ENCODE data around the gene ALX3.

Gene ALX3

DNA sequence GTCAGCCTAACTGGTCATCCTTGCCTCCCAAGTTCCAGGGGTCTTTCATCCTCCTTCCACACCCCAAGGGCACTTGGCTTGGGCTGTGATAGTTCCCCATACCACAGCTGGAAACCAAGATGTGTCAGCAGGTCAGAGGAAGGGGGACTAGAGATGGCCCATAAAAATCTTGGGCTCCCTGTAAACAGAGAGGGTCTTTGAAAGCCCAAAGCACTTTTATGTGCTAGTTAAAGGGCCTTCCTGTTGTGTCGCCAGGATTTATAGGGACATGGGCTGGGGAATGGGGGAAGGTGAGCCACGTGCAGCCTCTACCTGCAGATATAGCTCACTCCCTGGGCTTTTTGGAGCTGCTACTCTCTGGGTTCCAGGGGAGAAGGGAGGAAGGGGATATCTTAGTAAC, 29.9 kb upstream of the ALX3 start:
- Histone ChIP-seq H3K27ac (ENCODE audit: low read depth, low read length, poor library complexity, severe bottlenecking) (no peak overlapping the region), H3F3A (ENCODE audit: insufficient read depth, low read length) (no peaks in the 10 kb centered on the region), H4K20me1 (ENCODE audit: insufficient read depth, low read length) (no peaks in the 10 kb centered on the region), H3K36me3 (ENCODE audit: insufficient read depth, low read length) (no peaks in the 10 kb centered on the region), H3K4me3 (ENCODE audit: low read depth, low read length, poor library complexity, severe bottlenecking) (no peak overlapping the region), H3K27me3 (ENCODE audit: insufficient read depth, low read length) (no peaks in the 10 kb centered on the region), H2AFZ (ENCODE audit: low read length) (no peak overlapping the region), H3K79me2 (ENCODE audit: insufficient read depth, low read length) (no peaks in the 10 kb centered on the region), H3K9ac (ENCODE audit: low read length) (no peak overlapping the region), H3K9me2 (ENCODE audit: low read depth, low read length) (no peaks in the 10 kb centered on the region), H3K4me1 (ENCODE audit: insufficient read depth, low read length, severe bottlenecking) (no peaks in the 10 kb centered on the region), H3K9me3 (ENCODE audit: low read length) (no peaks in the 10 kb centered on the region), H3K4me2 (ENCODE audit: low read length) (no peak overlapping the region)
- TF ChIP-seq EZH2 (IDR thresholded peaks at IDR 0.05; ENCODE audit: borderline replicate concordance, low read length), result no peak
- TF ChIP-seq, protein P1, sequence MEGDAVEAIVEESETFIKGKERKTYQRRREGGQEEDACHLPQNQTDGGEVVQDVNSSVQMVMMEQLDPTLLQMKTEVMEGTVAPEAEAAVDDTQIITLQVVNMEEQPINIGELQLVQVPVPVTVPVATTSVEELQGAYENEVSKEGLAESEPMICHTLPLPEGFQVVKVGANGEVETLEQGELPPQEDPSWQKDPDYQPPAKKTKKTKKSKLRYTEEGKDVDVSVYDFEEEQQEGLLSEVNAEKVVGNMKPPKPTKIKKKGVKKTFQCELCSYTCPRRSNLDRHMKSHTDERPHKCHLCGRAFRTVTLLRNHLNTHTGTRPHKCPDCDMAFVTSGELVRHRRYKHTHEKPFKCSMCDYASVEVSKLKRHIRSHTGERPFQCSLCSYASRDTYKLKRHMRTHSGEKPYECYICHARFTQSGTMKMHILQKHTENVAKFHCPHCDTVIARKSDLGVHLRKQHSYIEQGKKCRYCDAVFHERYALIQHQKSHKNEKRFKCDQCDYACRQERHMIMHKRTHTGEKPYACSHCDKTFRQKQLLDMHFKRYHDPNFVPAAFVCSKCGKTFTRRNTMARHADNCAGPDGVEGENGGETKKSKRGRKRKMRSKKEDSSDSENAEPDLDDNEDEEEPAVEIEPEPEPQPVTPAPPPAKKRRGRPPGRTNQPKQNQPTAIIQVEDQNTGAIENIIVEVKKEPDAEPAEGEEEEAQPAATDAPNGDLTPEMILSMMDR (IDR thresholded peaks at IDR 0.05; ENCODE audit: low read length), result no peak

DNA sequence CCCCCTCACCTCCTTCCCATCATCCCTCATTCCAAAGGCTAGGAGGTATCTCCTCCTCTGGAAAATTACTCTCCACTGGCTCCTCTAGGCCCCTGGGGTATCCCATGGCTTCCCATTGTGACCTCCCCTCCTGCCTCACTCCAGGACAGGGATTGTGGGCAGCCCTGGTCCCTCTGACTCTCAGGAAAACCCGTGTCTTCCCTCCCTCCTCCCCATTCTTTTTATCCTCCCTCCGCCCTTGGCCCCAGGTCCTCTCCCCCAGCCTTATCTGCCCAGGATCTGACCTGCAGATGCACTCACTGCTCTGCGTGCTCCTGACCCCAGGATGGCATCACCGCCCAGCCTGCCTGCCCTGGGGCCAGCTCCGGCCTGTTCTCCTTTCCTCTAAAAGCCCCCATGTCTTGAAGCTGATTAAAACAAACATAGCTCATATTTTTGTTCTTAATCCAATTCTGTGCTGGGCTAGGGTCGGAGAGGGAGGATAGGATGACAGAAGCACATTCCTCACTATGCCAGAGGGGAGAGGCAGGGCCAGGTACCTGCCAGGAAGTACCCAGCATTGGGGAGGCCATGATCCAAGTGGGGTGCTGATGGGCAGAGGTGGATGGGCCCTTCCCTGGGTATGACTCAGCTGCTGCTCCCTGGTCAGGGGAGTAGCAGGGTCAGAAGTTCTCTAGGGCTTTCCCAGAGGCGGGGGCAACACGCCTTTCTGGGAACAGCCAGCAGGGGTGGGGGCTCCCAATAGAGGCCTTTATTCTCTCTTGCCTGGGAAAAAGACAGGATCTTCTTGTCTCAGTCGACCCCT, 28.0 kb upstream of the ALX3 start:
- H3K4me1 ChIP-seq (ENCODE audit: insufficient read depth, low read length, severe bottlenecking), result no peaks in the 10 kb centered on the region
- H3K4me2 ChIP-seq (ENCODE audit: low read length), result no peak overlapping the region

DNA sequence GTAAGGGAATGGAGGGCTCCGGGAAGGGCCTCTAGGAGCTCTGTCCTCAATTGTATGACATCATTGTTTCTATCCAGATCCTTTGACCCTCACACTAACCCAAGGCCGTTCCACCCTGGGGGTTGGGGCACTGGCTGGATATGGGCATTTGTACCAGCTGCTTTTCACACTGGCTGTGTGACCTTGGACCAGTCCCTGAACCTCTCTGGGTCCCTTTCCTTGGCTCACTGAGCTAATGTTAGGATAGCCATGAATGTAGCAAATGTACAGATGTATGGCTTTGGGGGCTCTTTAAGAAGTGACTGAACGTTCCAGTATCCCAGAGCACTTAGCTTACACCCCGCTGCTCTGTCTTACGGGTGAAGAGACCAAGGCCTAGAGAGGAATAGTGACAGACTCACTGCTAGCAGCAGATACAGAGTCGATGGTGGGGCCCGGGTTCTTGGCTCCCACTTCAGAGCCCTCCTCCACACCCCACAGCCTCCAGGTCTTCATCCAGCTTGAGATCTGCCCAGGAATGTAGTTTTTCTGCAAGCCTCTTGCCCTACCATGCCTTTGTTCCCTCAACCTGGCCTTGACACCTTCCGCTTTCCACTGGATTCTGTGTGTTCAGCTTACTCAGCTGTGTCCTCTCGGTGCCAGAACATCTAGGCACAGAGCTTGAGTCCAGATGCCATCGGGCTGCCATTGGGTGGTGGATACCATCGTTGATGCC, 27.2 kb upstream of the ALX3 start:
- Histone ChIP-seq H3K27me3 (ENCODE audit: insufficient read depth, low read length) (no peaks in the 10 kb centered on the region), H3F3A (ENCODE audit: insufficient read depth, low read length) (no peaks in the 10 kb centered on the region), H3K9ac (ENCODE audit: low read length) (no peak overlapping the region), H3K9me3 (ENCODE audit: low read length) (no peaks in the 10 kb centered on the region), H3K4me2 (ENCODE audit: low read length) (no peak overlapping the region), H3K9me2 (ENCODE audit: low read depth, low read length) (no peaks in the 10 kb centered on the region), H3K4me1 (ENCODE audit: insufficient read depth, low read length, severe bottlenecking) (no peaks in the 10 kb centered on the region), H2AFZ (ENCODE audit: low read length) (no peak overlapping the region), H3K79me2 (ENCODE audit: insufficient read depth, low read length) (no peaks in the 10 kb centered on the region), H3K4me3 (ENCODE audit: low read depth, low read length, poor library complexity, severe bottlenecking) (no peak overlapping the region), H3K27ac (ENCODE audit: low read depth, low read length, poor library complexity, severe bottlenecking) (no peak overlapping the region), H4K20me1 (ENCODE audit: insufficient read depth, low read length) (no peaks in the 10 kb centered on the region), H3K36me3 (ENCODE audit: insufficient read depth, low read length) (no peaks in the 10 kb centered on the region)
- TF ChIP-seq EZH2 (IDR thresholded peaks at IDR 0.05; ENCODE audit: borderline replicate concordance, low read length), result no peak
- TF ChIP-seq, protein P1 (IDR thresholded peaks at IDR 0.05; ENCODE audit: low read length), result no peak

More for the DNA sequence above, 28.0 kb upstream of the ALX3 start:
- no peak overlapping the region for H3K9ac ChIP-seq (ENCODE audit: low read length)
- no peak overlapping the region for H3K4me3 ChIP-seq (ENCODE audit: low read depth, low read length, poor library complexity, severe bottlenecking)
- H3K36me3 ChIP-seq (ENCODE audit: insufficient read depth, low read length), result no peaks in the 10 kb centered on the region
- H3K27me3 ChIP-seq (ENCODE audit: insufficient read depth, low read length), result no peaks in the 10 kb centered on the region
- TF ChIP-seq, protein P1 (IDR thresholded peaks at IDR 0.05; ENCODE audit: low read length), result no peak
- no peaks in the 10 kb centered on the region for H3K79me2 ChIP-seq (ENCODE audit: insufficient read depth, low read length)
- no peak overlapping the region for H3K27ac ChIP-seq (ENCODE audit: low read depth, low read length, poor library complexity, severe bottlenecking)
- no peaks in the 10 kb centered on the region for H4K20me1 ChIP-seq (ENCODE audit: insufficient read depth, low read length)
- H3K9me2 ChIP-seq (ENCODE audit: low read depth, low read length), result no peaks in the 10 kb centered on the region
- no peak overlapping the region for H2AFZ ChIP-seq (ENCODE audit: low read length)
- no peaks in the 10 kb centered on the region for H3K9me3 ChIP-seq (ENCODE audit: low read length)
- H3F3A ChIP-seq (ENCODE audit: insufficient read depth, low read length), result no peaks in the 10 kb centered on the region

Data from OCI-LY1 (cell line).